Ishikawa (cell line): ENCODE measurements around the gene NT5M.

Experiments
- CREB1 ChIP-seq: IDR thresholded peaks from 2 replicates; pipeline ENCODE4 v1.6.1; 2012; ENCODE audit warnings: low read depth
- EGR1 ChIP-seq: IDR thresholded peaks from 2 replicates; pipeline ENCODE4 v1.6.1; 2012
- EP300 ChIP-seq: IDR thresholded peaks from 2 replicates; pipeline ENCODE4 v1.6.1; 2012; ENCODE audit warnings: borderline replicate concordance
- NFIC ChIP-seq: IDR thresholded peaks from 2 replicates; pipeline ENCODE4 v1.6.1; 2012
- RAD21 ChIP-seq: IDR thresholded peaks from 2 replicates; pipeline ENCODE4 v1.6.1; 2012; ENCODE audit warnings: low read depth
- TAF1 ChIP-seq: IDR thresholded peaks from 2 replicates; pipeline ENCODE4 v1.6.1; 2012; ENCODE audit warnings: low read depth, mild to moderate bottlenecking
- TCF12 ChIP-seq: IDR thresholded peaks from 2 replicates; pipeline ENCODE4 v1.6.1; 2012; ENCODE audit warnings: low read depth
- TEAD4 ChIP-seq: IDR thresholded peaks from 2 replicates; pipeline ENCODE4 v1.6.1; 2012
- YY1 ChIP-seq: IDR thresholded peaks from 2 replicates; pipeline ENCODE4 v1.6.1; 2012; ENCODE audit warnings: low read depth
- ZBTB7A ChIP-seq: IDR thresholded peaks from 2 replicates; pipeline ENCODE4 v1.6.1; 2012; ENCODE audit warnings: low read depth
- TF ChIP-seq, protein P1 (sequence below): IDR thresholded peaks from 2 replicates; pipeline ENCODE4 v1.6.1; 2012

DNA sequence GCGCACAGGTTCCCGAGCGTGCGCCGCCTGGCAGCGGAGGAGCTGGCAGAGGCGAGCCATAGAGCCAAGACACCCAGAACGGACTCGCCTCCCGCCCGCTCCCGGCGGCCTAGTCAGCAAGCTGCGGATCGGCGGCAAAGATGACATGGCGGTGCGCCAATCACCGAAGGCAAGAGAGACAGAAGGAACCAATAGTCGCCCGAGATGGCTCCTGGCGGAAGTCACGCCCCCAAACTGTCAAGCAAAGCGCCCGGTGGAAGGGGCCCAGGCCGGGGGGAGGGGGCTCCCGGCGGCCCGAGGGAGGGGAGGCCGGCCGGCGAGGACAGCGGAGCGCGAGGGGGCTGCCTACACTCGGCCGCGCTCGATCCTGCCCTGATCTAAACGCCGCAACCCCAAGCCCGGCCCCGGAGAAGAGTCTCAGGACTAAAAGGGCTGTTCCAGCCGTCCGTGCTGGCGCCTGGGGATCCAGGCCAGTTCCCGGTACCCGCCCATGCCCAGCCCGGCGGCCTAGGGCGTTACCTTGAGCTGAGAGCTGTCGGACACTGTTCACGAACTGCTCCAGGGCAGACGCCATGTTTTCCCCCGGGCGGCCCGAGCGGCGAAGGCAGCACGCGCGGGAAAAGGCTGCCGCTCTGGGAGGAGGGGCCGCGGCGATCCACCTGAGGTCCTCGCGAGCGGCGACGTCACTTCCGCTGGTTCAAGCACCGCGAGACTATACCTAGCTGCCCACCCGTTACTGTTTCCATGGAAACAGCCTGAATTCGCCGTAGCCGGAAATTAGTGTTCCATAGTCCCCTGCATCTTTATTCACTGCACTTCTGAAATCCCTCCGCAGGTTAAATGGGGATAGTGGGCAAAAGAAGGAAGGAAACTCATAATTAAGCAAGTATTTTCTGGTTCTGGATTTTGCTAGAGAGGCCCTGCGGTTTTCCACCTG, 22.3 kb upstream of the NT5M start, which contains the start of gene COPS3:
- TF ChIP-seq TEAD4 (0 out of 2 replicates have a peak, but pooled peaks have one; percentile 51), EP300 (0 out of 2 replicates have a peak, but pooled peaks have one; percentile 13), EGR1 (no peak), RAD21 (no peak), TCF12 (peak; percentile 20; the same call in 1 of the 2 replicates), YY1 (peak; percentile 92), CREB1 (peak; percentile 71; the same call in 1 of the 2 replicates), NFIC (no peak), TAF1 (peak; percentile 90), ZBTB7A (0 out of 2 replicates have a peak, but pooled peaks have one; percentile 38)
- TF ChIP-seq, protein P1, sequence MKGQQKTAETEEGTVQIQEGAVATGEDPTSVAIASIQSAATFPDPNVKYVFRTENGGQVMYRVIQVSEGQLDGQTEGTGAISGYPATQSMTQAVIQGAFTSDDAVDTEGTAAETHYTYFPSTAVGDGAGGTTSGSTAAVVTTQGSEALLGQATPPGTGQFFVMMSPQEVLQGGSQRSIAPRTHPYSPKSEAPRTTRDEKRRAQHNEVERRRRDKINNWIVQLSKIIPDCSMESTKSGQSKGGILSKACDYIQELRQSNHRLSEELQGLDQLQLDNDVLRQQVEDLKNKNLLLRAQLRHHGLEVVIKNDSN: no peak
